SK-N-SH (cell line): ENCODE data around the gene GRAP. TPM values are rescaled to one million over a fixed set of nuclear protein-coding genes. Genes with fewer than 3 reads are reported as not detected.
A peak's percentile ranks its signal among the peaks of the same experiment; 100 is the strongest.

Experiments used
- CTCF ChIA-PET: fragments of 300-600, 350-600 bp; formaldehyde crosslinking; extraction: SDS; loops from one replicate; lab custom pipeline; 2021; lab: Yijun Ruan, JAX
- POLR2A ChIA-PET: fragments of 350-600 bp; sonication (Branson Sonifier 250); formaldehyde crosslinking; extraction: SDS; loops from one replicate; lab custom pipeline; 2020; ENCODE audit warnings: antibody characterized with exemption, inconsistent platforms; lab: Yijun Ruan, JAX
- DNase-seq: peaks from one replicate; pipeline ENCODE4 v3.0.0; 2012
- H2AFZ ChIP-seq: fragments of 200-600 bp; sonication (generic); 2 replicates; pipeline ENCODE4 v1.8.1; 2016; ENCODE audit warnings: antibody characterized with exemption, mild to moderate bottlenecking, low read depth
- H3F3A ChIP-seq: fragments of 200-600 bp; sonication (generic); replicated peaks from 2 replicates; pipeline ENCODE3; 2016; ENCODE audit warnings: antibody characterized with exemption, mild to moderate bottlenecking; ENCODE audit not compliant: insufficient read depth
- H3K27ac ChIP-seq, 2 experiments: fragments of 200-500 bp in 1 of 2; fragments of 200-600 bp in 1 of 2; sonication (Bioruptor generic) in 1 of 2; sonication (generic), shearing (Covaris generic) in 1 of 2; 2 replicates each; pipeline versions ENCODE4 v1.5.1 to v1.6.1; 2014 to 2016; ENCODE audit warnings: low read depth in 2 of 2, inconsistent platforms in 1 of 2, low read length in 1 of 2, mild to moderate bottlenecking in 1 of 2, mixed read lengths in 1 of 2
- H3K27me3 ChIP-seq: fragments of 200-600 bp; sonication (generic), shearing (Covaris generic); 2 replicates; pipeline ENCODE4 v1.6.1; 2016; ENCODE audit warnings: mixed run types; ENCODE audit not compliant: insufficient read depth
- H3K36me3 ChIP-seq, 2 experiments: fragments of 200-500 bp in 1 of 2; fragments of 200-600 bp in 1 of 2; sonication (Bioruptor generic) in 1 of 2; sonication (generic) in 1 of 2; replicated peaks in 1 of 2; 2 replicates each; pipeline versions ENCODE3 to v1.5.1; 2014 to 2016; ENCODE audit warnings: low read length in 1 of 2, mild to moderate bottlenecking in 1 of 2; ENCODE audit not compliant: insufficient read depth in 2 of 2, control insufficient read depth in 1 of 2
- H3K4me1 ChIP-seq, 2 experiments: fragments of 200-500 bp in 1 of 2; fragments of 200-600 bp in 1 of 2; sonication (Bioruptor generic) in 1 of 2; sonication (generic), shearing (Covaris generic) in 1 of 2; 2 replicates each; pipeline versions ENCODE4 v1.5.1 to v1.6.1; 2014 to 2016; ENCODE audit warnings: low read depth in 1 of 2, low read length in 1 of 2, mixed run types in 1 of 2; ENCODE audit not compliant: insufficient read depth in 2 of 2, control insufficient read depth in 1 of 2
- H3K4me2 ChIP-seq: fragments of 200-600 bp; sonication (generic), shearing (Covaris generic); 2 replicates; pipeline ENCODE4 v1.6.1; 2017; ENCODE audit warnings: mixed run types
- H3K4me3 ChIP-seq, 2 experiments: fragments of 200-500 bp in 1 of 2; fragments of 200-600 bp in 1 of 2; sonication (Bioruptor generic) in 1 of 2; sonication (generic), shearing (Covaris generic) in 1 of 2; 2 replicates each; pipeline versions ENCODE4 v1.5.1 to v1.8.1; 2014 to 2016; ENCODE audit warnings: low read depth in 2 of 2, inconsistent platforms in 1 of 2, low read length in 1 of 2, mild to moderate bottlenecking in 1 of 2, mixed read lengths in 1 of 2, moderate library complexity in 1 of 2
- H3K79me2 ChIP-seq: fragments of 200-600 bp; sonication (generic); 2 replicates; pipeline ENCODE4 v1.8.1; 2017; ENCODE audit warnings: mild to moderate bottlenecking; ENCODE audit not compliant: insufficient read depth
- H3K9ac ChIP-seq: fragments of 200-600 bp; sonication (generic); 2 replicates; pipeline ENCODE4 v1.6.1; 2017; ENCODE audit warnings: mixed run types
- H3K9me2 ChIP-seq: fragments of 200-600 bp; sonication (generic); 2 replicates; pipeline ENCODE4 v1.6.1; 2017; ENCODE audit warnings: mixed run types
- H3K9me3 ChIP-seq: fragments of 200-600 bp; sonication (generic); 2 replicates; pipeline ENCODE4 v1.6.1; 2017; ENCODE audit warnings: mixed run types, mild to moderate bottlenecking, moderate library complexity
- H4K20me1 ChIP-seq: fragments of 200-600 bp; sonication (generic); 2 replicates; pipeline ENCODE4 v1.6.1; 2017; ENCODE audit warnings: mild to moderate bottlenecking, mixed run types; ENCODE audit not compliant: insufficient read depth
- CHD2 ChIP-seq: fragments of 150-350 bp; IDR thresholded peaks from 2 replicates; pipeline ENCODE4 v1.6.1; 2018; ENCODE audit warnings: low read length; ENCODE audit not compliant: partially characterized antibody
- ELF1 ChIP-seq: IDR thresholded peaks from 2 replicates; pipeline ENCODE4 v1.4.0; 2012
- EP300 ChIP-seq, 2 experiments: IDR thresholded peaks; 2 replicates each; pipeline versions ENCODE4 v1.4.0 to v1.6.1; 2012; ENCODE audit warnings: borderline replicate concordance in 1 of 2, low read depth in 1 of 2, low read length in 1 of 2
- FOSL2 ChIP-seq: IDR thresholded peaks from 2 replicates; pipeline ENCODE4 v1.4.0; 2012; ENCODE audit warnings: low read depth, mild to moderate bottlenecking, moderate library complexity, borderline replicate concordance
- FOXM1 ChIP-seq: IDR thresholded peaks from 2 replicates; pipeline ENCODE4 v1.4.0; 2012; ENCODE audit warnings: low read depth, mild to moderate bottlenecking
- GABPA ChIP-seq: IDR thresholded peaks from 2 replicates; pipeline ENCODE4 v1.4.0; 2012; ENCODE audit warnings: low read depth, mild to moderate bottlenecking
- IRF3 ChIP-seq: fragments of 150-350 bp; IDR thresholded peaks from 2 replicates; pipeline ENCODE4 v1.6.1; 2016; ENCODE audit warnings: mild to moderate bottlenecking, low read depth, low read length
- MXI1 ChIP-seq: IDR thresholded peaks from 2 replicates; pipeline ENCODE4 v1.6.1; 2012; ENCODE audit warnings: mild to moderate bottlenecking, low read depth, low read length, improper control_type of control experiment
- NRF1 ChIP-seq: IDR thresholded peaks from 2 replicates; pipeline ENCODE4 v1.6.1; 2012; ENCODE audit warnings: low read depth, mild to moderate bottlenecking, low read length
- POLR2AphosphoS5 ChIP-seq: IDR thresholded peaks from 2 replicates; pipeline ENCODE4 v1.6.1; 2012; ENCODE audit warnings: low read depth, low read length
- RFX5 ChIP-seq: IDR thresholded peaks from 2 replicates; pipeline ENCODE4 v1.6.1; 2012; ENCODE audit warnings: mild to moderate bottlenecking, improper control_type of control experiment, low read length
- SIN3A ChIP-seq: IDR thresholded peaks from 2 replicates; pipeline ENCODE4 v1.6.1; 2012; ENCODE audit warnings: low read depth, mild to moderate bottlenecking, low read length, moderate library complexity, borderline replicate concordance
- SMC3 ChIP-seq: IDR thresholded peaks from 2 replicates; pipeline ENCODE4 v1.6.1; 2012; ENCODE audit warnings: low read depth, low read length, improper control_type of control experiment
- TAF1 ChIP-seq: IDR thresholded peaks from 2 replicates; pipeline ENCODE4 v1.6.1; 2012; ENCODE audit warnings: low read depth, mild to moderate bottlenecking, low read length, moderate library complexity, borderline replicate concordance
- TCF12 ChIP-seq: IDR thresholded peaks from 2 replicates; pipeline ENCODE4 v1.4.0; 2012
- YY1 ChIP-seq: IDR thresholded peaks from 2 replicates; pipeline ENCODE4 v1.4.0; 2012; ENCODE audit warnings: low read depth, mild to moderate bottlenecking
- WGBS: methylation state at CpG from one replicate; pipeline ENCODE4 v1.1.6; 2017; ENCODE audit warnings: low lambda C conversion rate; 5-methylcytosine and 5-hydroxymethylcytosine counted together
- polyA plus RNA-seq, 3 experiments: library from polyadenylated mRNA; depleted of rRNA; stranded (reverse); fragments of >200 nt; gene quantifications; 2 replicates each; pipeline ENCODE4 v1.2.3, GENCODE V29; 2012
- TF ChIP-seq, protein P1 (sequence below): IDR thresholded peaks from 2 replicates; pipeline ENCODE4 v1.4.0; 2012; ENCODE audit warnings: low read depth
- TF ChIP-seq, protein P2 (sequence below): IDR thresholded peaks from 2 replicates; pipeline ENCODE4 v1.4.0; 2012; ENCODE audit warnings: low read depth, borderline replicate concordance
- TF ChIP-seq, protein P3 (sequence below): fragments of 150-350 bp; IDR thresholded peaks from 2 replicates; pipeline ENCODE4 v1.6.1; 2017; ENCODE audit warnings: antibody characterized with exemption, low read length, low read depth, borderline replicate concordance

GRAP gene
- polyA plus RNA-seq, 1 of the 3 experiments (the other 2 are of a cell fraction) = 0.02 TPM

DNA sequence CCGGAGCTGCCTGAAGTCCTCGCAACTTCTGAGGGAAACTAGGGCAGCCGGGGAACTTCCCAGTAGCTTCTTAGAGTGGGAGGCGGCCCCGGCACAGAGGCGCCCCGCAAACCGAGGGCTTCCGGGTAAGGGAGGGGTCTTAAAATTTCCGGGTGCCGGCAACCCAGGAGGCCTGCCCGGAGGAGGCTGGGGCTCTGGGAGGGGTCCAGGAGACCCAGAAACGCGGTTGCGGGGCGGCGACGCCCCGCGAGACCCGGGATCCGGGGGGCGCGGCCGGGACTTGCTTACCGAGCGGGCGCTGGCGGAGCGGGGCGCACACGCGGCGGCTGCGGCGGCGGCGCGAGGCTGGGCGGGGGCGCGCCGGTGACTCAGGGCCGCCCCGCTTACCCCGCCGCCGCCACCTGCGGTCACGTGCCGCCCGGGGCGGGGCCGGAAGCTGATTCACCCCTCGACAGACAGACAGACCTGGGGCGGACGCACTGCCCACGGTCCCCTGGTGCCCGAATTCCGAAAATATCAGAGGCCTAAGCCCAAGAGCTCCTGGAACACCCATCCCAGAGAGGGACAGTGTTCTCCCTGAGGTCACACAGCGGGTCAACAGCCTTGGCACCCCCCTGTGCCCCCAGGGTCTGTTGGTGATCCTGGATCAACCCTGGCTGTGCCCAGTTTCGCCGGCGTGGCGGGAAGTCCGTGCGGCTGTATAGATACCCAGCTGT lies 42.2 kb downstream of the GRAP start, which contains the start of gene FAM83G:
FAM83G (minus strand) TSS at position 344 of the 716 bp plus-strand sequence. CDS start 723 bp downstream, outside the sequence.
- peaks cover 41% of the 10 kb centered on the region; the same call in 1 of the 2 replicates for H3K79me2 ChIP-seq
- DNase-seq = peak; percentile 86
- peaks cover 8 to 14% of the 10 kb centered on the region in 2 experiments; a peak in 2 of 4 replicates for H3K4me1 ChIP-seq
- H4K20me1 ChIP-seq = no peaks in the 10 kb centered on the region
- POLR2A ChIA-PET = no interaction called here
- peak within 1 kb of the TSS; percentile 65 for H2AFZ ChIP-seq
- peaks cover 15% of the 10 kb centered on the region for H3F3A ChIP-seq
- peak within 1 kb of the TSS; percentile 58 to 68 for H3K4me3 ChIP-seq
- H3K27ac ChIP-seq = peak within 1 kb of the TSS in 1 of 2 experiments; percentile 38; a peak in 1 of 4 replicates
- no peaks in the 10 kb centered on the region for H3K9me2 ChIP-seq
- CTCF ChIA-PET = interaction anchor here (0.6 to 2.0 kb wide), 2 partner anchors 44 to 187 kb away, joined by 3 to 7 read pairs; no protein-coding TSS in a partner anchor
- TF ChIP-seq SMC3 (no peak), ELF1 (peak; percentile 37; the same call in 1 of the 2 replicates), FOSL2 (peak; percentile 81), GABPA (peak; percentile 38; the same call in 1 of the 2 replicates), CHD2 (no peak)
- TF ChIP-seq, protein P1, sequence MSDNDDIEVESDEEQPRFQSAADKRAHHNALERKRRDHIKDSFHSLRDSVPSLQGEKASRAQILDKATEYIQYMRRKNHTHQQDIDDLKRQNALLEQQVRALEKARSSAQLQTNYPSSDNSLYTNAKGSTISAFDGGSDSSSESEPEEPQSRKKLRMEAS = peak; percentile 41; the same call in 1 of the 2 replicates
- TF ChIP-seq, protein P2, sequence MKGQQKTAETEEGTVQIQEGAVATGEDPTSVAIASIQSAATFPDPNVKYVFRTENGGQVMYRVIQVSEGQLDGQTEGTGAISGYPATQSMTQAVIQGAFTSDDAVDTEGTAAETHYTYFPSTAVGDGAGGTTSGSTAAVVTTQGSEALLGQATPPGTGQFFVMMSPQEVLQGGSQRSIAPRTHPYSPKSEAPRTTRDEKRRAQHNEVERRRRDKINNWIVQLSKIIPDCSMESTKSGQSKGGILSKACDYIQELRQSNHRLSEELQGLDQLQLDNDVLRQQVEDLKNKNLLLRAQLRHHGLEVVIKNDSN = peak; percentile 93
- TF ChIP-seq, protein P3, sequence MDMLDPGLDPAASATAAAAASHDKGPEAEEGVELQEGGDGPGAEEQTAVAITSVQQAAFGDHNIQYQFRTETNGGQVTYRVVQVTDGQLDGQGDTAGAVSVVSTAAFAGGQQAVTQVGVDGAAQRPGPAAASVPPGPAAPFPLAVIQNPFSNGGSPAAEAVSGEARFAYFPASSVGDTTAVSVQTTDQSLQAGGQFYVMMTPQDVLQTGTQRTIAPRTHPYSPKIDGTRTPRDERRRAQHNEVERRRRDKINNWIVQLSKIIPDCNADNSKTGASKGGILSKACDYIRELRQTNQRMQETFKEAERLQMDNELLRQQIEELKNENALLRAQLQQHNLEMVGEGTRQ = peak; percentile 42; the same call in 1 of the 2 replicates
- no peaks in the 10 kb centered on the region for H3K27me3 ChIP-seq
- H3K9me3 ChIP-seq = no peaks in the 10 kb centered on the region
- peak within 1 kb of the TSS; percentile 79 for H3K4me2 ChIP-seq
- H3K9ac ChIP-seq = peak within 1 kb of the TSS; percentile 80
- WGBS = 21% methylated on average over 23 of the region's 67 CpGs
- peaks cover 0 to 4% of the 10 kb centered on the region in 2 experiments for H3K36me3 ChIP-seq

DNA sequence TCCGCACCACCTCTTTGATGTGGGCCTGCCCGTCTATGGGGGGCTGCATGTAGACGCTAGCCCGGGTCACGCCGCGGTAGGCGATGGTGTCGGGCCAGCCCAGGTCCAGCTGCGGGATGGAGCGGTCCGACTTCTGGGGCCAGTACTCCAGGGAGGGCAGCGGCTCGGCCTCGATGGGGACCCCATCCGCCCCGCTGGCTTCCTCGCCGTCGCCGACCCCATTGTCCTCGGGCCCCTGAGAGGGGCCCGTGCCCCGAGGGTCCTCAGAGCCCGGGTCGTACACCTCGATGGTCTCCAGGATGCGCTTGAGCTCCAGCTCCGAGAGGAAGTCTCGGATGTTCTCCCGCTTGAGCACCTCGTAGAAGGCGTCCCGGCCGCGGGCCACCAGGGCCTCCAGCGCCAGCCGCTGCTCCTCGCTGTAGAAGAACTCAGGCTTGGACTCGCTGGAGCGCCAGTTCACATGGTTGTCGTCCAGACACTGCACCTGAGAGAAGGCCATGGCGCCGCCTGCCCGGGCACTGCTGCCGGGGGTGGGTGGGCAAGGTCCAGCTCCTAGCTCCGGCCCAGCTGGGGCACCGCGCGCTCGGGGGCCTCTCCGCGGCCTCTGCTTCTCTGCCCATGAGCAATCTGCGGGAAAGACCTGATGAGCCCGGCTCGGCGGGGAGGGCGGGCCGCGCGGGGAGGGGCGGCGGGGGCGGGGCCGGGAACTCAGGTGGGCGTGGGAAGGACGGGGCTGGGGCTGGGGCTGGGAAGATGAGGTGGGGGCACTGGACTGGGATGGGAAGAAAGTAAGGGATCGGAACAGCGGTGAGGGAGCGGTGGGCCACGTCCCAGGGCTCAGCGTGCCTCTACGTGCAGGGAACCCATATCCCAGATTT lies 43.0 kb downstream of the GRAP start:
- peak; percentile 54 for DNase-seq
- H3F3A ChIP-seq = peaks cover 15% of the 10 kb centered on the region
- ChIA-PET POLR2A (no interaction called here), CTCF (interaction anchor here (2.0 kb wide), 1 partner anchor 43 kb away, joined by 7 read pairs; no protein-coding TSS in a partner anchor)
- peak overlapping the region; percentile 80 for H3K9ac ChIP-seq
- peaks cover 47% of the 10 kb centered on the region; the same call in 1 of the 2 replicates for H3K79me2 ChIP-seq
- 75% methylated on average over 58 of the region's 73 CpGs for WGBS
- H3K36me3 ChIP-seq = peaks cover 0 to 4% of the 10 kb centered on the region in 2 experiments
- H3K9me3 ChIP-seq = no peaks in the 10 kb centered on the region
- H3K4me2 ChIP-seq = peak overlapping the region; percentile 79
- H2AFZ ChIP-seq = peak overlapping the region; percentile 65; the same call in 1 of the 2 replicates
- H3K27me3 ChIP-seq = no peaks in the 10 kb centered on the region
- H4K20me1 ChIP-seq = no peaks in the 10 kb centered on the region
- peak overlapping the region in 1 of 2 experiments; percentile 38; a peak in 1 of 4 replicates for H3K27ac ChIP-seq
- H3K4me1 ChIP-seq = peaks cover 8 to 14% of the 10 kb centered on the region in 2 experiments; a peak in 2 of 4 replicates
- H3K4me3 ChIP-seq = peak overlapping the region; percentile 58 to 68
- no peaks in the 10 kb centered on the region for H3K9me2 ChIP-seq
- TF ChIP-seq SMC3 = no peak
- TF ChIP-seq YY1 = no peak
- TF ChIP-seq FOXM1 = no peak
- TF ChIP-seq ELF1 = no peak
- TF ChIP-seq TAF1 = no peak
- TF ChIP-seq IRF3 = no peak
- TF ChIP-seq POLR2AphosphoS5 = no peak
- TF ChIP-seq TCF12 = no peak
- TF ChIP-seq FOSL2 = no peak
- TF ChIP-seq MXI1 = no peak
- no peak for TF ChIP-seq EP300 (IDR thresholded peaks at IDR 0.05; ENCODE audit: borderline replicate concordance in 1 of 2, low read depth in 1 of 2, low read length in 1 of 2)
- TF ChIP-seq SIN3A = no peak
- TF ChIP-seq, protein P2 = no peak
- TF ChIP-seq RFX5 = no peak
- TF ChIP-seq NRF1 = no peak
